ENCODE data around the gene CD79B.

The CD79B gene

GRCh38 chr17:63944736-63945499, 12.8 kb upstream of the CD79B start:
- TF ChIP-seq CTCF (IDR thresholded peaks at IDR 0.05; ENCODE audit: low read depth, low read length), result no peak
- DNase-seq (ENCODE audit: extremely low read depth, low read depth), result no peak

DNA sequence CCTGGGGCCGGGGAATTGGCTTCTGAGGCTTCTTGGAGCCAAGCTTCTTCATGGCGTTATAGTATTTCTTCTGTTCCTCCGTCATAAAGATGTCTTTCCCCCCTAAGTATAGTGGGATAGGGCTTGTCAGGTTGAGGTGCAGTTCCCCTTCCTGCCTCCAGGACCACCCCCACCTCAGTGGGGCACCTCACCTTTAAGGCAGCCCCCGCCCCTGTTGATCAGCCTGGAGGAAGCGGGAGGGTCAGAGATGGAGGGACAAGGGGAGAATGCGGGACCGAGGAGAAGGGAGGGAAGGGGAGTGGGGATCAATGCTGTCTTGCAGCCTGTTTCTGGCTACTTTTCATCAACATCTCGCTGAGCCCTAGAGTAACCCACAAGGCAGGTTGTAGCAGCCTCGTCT, 11.6 kb upstream of the CD79B start:
- no peak for TF ChIP-seq CTCF (IDR thresholded peaks at IDR 0.05; ENCODE audit: low read depth, low read length)
- no peak for DNase-seq (ENCODE audit: extremely low read depth, low read depth)

- no peak for TF ChIP-seq CTCF (IDR thresholded peaks at IDR 0.05; ENCODE audit: low read depth, low read length)
- no peak for DNase-seq (ENCODE audit: extremely low read depth, low read depth)
These were observed 10.3 kb upstream of the CD79B start for GRCh38 chr17:63942309-63942985.

DNA sequence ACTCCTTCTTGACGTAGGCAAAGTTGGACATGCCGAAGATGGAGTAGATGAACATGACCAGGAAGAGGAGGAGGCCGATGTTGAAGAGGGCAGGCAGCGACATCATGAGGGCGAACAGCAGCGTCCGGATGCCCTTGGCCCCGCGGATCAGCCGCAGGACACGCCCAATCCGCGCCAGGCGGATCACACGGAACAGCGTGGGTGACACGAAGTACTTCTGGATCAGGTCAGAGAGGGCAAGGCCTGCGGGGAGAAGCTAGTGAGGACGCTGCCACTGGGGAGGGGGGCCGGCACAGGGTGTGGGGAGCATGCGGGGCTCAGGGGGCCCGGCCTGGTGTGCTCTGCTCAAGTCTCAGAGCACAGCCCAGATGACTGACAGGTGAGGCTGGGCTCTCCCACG, 9.6 kb upstream of the CD79B start:
- TF ChIP-seq CTCF (IDR thresholded peaks at IDR 0.05; ENCODE audit: low read depth, low read length), result no peak
- no peak for DNase-seq (ENCODE audit: extremely low read depth, low read depth)

- no peak for DNase-seq (ENCODE audit: extremely low read depth, low read depth)
- no peak for TF ChIP-seq CTCF (IDR thresholded peaks at IDR 0.05; ENCODE audit: low read depth, low read length)
These were observed 9.0 kb upstream of the CD79B start for GRCh38 chr17:63941162-63941561.

DNA sequence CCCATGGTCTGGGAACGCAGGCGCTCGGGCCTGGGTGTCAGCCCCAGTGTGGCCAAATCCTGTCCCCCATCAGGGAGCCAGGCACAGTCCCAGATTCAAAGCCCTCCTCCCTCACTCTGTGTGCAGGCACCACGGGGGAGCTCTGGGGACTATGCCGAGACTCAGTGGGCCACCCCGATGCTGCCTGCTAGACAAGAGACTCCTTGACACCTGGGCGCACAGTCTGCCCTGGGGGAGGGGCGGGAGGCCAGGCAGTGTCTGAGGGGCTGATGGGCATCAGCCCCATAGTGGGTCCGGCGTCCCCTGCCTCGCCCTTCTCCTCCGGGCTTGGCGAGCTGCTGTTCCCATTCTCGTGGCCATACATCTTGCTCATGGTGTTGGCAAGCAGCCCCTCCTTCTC, 8.5 kb upstream of the CD79B start:
- no peak for DNase-seq (ENCODE audit: extremely low read depth, low read depth)
- TF ChIP-seq CTCF (IDR thresholded peaks at IDR 0.05; ENCODE audit: low read depth, low read length), result no peak

DNA sequence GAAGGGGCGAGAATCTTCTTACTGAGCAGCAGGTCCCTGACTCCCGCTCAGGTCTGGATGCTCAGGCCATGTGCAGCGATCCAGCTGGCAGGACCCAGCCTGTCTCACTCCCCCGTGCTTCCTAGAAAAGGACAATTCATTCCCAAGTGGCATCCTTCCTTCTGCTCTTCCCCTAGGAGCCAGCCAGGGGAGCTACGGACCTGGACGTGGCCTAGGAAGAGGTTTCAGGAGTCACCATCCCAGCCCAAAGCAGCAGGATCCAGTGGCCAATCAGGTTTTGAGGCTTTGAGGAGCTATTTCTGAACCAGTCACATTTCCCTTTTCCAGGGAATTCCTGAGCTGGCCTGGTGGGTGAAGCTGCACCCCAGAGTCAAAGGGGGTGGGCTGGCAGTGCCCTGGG, 7.8 kb upstream of the CD79B start:
- TF ChIP-seq CTCF (IDR thresholded peaks at IDR 0.05; ENCODE audit: low read depth, low read length), result no peak
- no peak for DNase-seq (ENCODE audit: extremely low read depth, low read depth)
